ENCODE results near the gene BRD4.

Gene BRD4

GRCh38 chr19:15252398-15253018 is 79.8 kb downstream of the BRD4 start:
- Mint-ChIP-seq H3K36me3 (peaks cover 46 to 61% of the 10 kb centered on the region in 2 donors), H3K27me3 (no peaks in the 10 kb centered on the region)

GRCh38 chr19:15251749-15252397 is 80.5 kb downstream of the BRD4 start:
- ATAC-seq (replicated peaks): no peak
- no peak overlapping the region for H3K4me3 Mint-ChIP-seq
- no peaks in the 10 kb centered on the region for H3K27me3 Mint-ChIP-seq
- peaks cover 31 to 49% of the 10 kb centered on the region in 2 donors for H3K4me1 Mint-ChIP-seq
- H3K36me3 Mint-ChIP-seq: peaks cover 45 to 55% of the 10 kb centered on the region in 2 donors
- H3K9me3 Mint-ChIP-seq: no peaks in the 10 kb centered on the region
- no peak for DNase-seq
- H3K27ac Mint-ChIP-seq: peak overlapping the region; percentile 42

More at GRCh38 chr19:15252398-15253018, 79.8 kb downstream of the BRD4 start:
- Mint-ChIP-seq H3K4me3 (no peak overlapping the region), H3K9me3 (no peaks in the 10 kb centered on the region), H3K4me1 (peaks cover 31 to 55% of the 10 kb centered on the region in 2 donors), H3K27ac (no peak overlapping the region)
- DNase-seq: no peak
- ATAC-seq (replicated peaks): no peak

GRCh38 chr19:15251010-15251748 is 81.2 kb downstream of the BRD4 start:
- no peaks in the 10 kb centered on the region for H3K9me3 Mint-ChIP-seq
- peaks cover 31 to 43% of the 10 kb centered on the region in 2 donors for H3K4me1 Mint-ChIP-seq
- peak overlapping the region; percentile 42 for H3K27ac Mint-ChIP-seq
- H3K27me3 Mint-ChIP-seq: no peaks in the 10 kb centered on the region
- H3K36me3 Mint-ChIP-seq: peaks cover 46 to 56% of the 10 kb centered on the region in 2 donors
- ATAC-seq (replicated peaks) (no peak), DNase-seq (no peak)
- H3K4me3 Mint-ChIP-seq: no peak overlapping the region

GRCh38 chr19:15250640-15250993 is 81.7 kb downstream of the BRD4 start:
- Mint-ChIP-seq H3K36me3 (peaks cover 49 to 56% of the 10 kb centered on the region in 2 donors), H3K27ac (no peak overlapping the region), H3K4me1 (peaks cover 30 to 38% of the 10 kb centered on the region in 2 donors), H3K4me3 (no peak overlapping the region), H3K9me3 (no peaks in the 10 kb centered on the region), H3K27me3 (no peaks in the 10 kb centered on the region)
- ATAC-seq (replicated peaks) (no peak), DNase-seq (no peak)

GRCh38 chr19:15249972-15250639 is 82.2 kb downstream of the BRD4 start:
- no peak for ATAC-seq (replicated peaks)
- Mint-ChIP-seq H3K27ac (no peak overlapping the region), H3K4me1 (peaks cover 27 to 36% of the 10 kb centered on the region in 2 donors), H3K36me3 (peaks cover 47 to 57% of the 10 kb centered on the region in 2 donors), H3K4me3 (no peak overlapping the region), H3K27me3 (no peaks in the 10 kb centered on the region), H3K9me3 (no peaks in the 10 kb centered on the region)
- no peak for DNase-seq

- DNase-seq: no peak
- Mint-ChIP-seq H3K36me3 (peaks cover 41 to 63% of the 10 kb centered on the region in 2 donors), H3K4me3 (no peak overlapping the region), H3K27me3 (no peaks in the 10 kb centered on the region), H3K4me1 (peaks cover 26 to 30% of the 10 kb centered on the region in 2 donors), H3K27ac (no peak overlapping the region), H3K9me3 (no peaks in the 10 kb centered on the region)
- no peak for ATAC-seq (replicated peaks)
Observed at GRCh38 chr19:15249528-15249874, 82.8 kb downstream of the BRD4 start.

- Mint-ChIP-seq H3K4me1 (peaks cover 20 to 24% of the 10 kb centered on the region in 2 donors), H3K36me3 (peaks cover 37 to 61% of the 10 kb centered on the region in 2 donors), H3K27me3 (no peaks in the 10 kb centered on the region), H3K4me3 (no peak overlapping the region), H3K27ac (peak overlapping the region; percentile 42), H3K9me3 (no peaks in the 10 kb centered on the region)
- DNase-seq: no peak
- ATAC-seq (replicated peaks): peak in 1 of 2 donors; percentile 28
Observed at GRCh38 chr19:15248648-15249527, 83.5 kb downstream of the BRD4 start.

GRCh38 chr19:15248106-15248505 is 84.2 kb downstream of the BRD4 start:
- H3K27ac Mint-ChIP-seq: peak overlapping the region; percentile 56
- peaks cover 12 to 16% of the 10 kb centered on the region in 2 donors for H3K4me1 Mint-ChIP-seq
- H3K36me3 Mint-ChIP-seq: peaks cover 35 to 60% of the 10 kb centered on the region in 2 donors
- DNase-seq: no peak
- H3K4me3 Mint-ChIP-seq: no peak overlapping the region
- no peaks in the 10 kb centered on the region for H3K27me3 Mint-ChIP-seq
- H3K9me3 Mint-ChIP-seq: no peaks in the 10 kb centered on the region
- no peak for ATAC-seq (replicated peaks)

GRCh38 chr19:15247107-15248014 is 85.0 kb downstream of the BRD4 start:
- DNase-seq (no peak), ATAC-seq (replicated peaks) (no peak)
- Mint-ChIP-seq H3K27me3 (no peaks in the 10 kb centered on the region), H3K4me3 (no peak overlapping the region), H3K9me3 (no peaks in the 10 kb centered on the region), H3K36me3 (peaks cover 32 to 57% of the 10 kb centered on the region in 2 donors), H3K4me1 (peaks cover 10 to 11% of the 10 kb centered on the region in 2 donors), H3K27ac (peak overlapping the region; percentile 59)

- H3K4me3 Mint-ChIP-seq: no peak overlapping the region
- H3K27ac Mint-ChIP-seq: peak overlapping the region; percentile 10
- no peak for ATAC-seq (replicated peaks)
- no peaks in the 10 kb centered on the region for H3K9me3 Mint-ChIP-seq
- peaks cover 0 to 10% of the 10 kb centered on the region in 2 donors for H3K4me1 Mint-ChIP-seq
- no peaks in the 10 kb centered on the region for H3K27me3 Mint-ChIP-seq
- H3K36me3 Mint-ChIP-seq: peaks cover 28 to 55% of the 10 kb centered on the region in 2 donors
- no peak for DNase-seq
Observed at GRCh38 chr19:15246198-15246481, 86.2 kb downstream of the BRD4 start.

GRCh38 chr19:15245370-15246197 is 86.8 kb downstream of the BRD4 start:
- no peaks in the 10 kb centered on the region for H3K9me3 Mint-ChIP-seq
- H3K27ac Mint-ChIP-seq: peak overlapping the region; percentile 86
- peaks cover 33 to 55% of the 10 kb centered on the region in 2 donors for H3K36me3 Mint-ChIP-seq

GRCh38 chr19:15244808-15245207 is 87.5 kb downstream of the BRD4 start:
- H3K4me1 Mint-ChIP-seq: peaks cover 0 to 10% of the 10 kb centered on the region in 2 donors
- no peaks in the 10 kb centered on the region for H3K27me3 Mint-ChIP-seq
- H3K27ac Mint-ChIP-seq: peak overlapping the region; percentile 86
- no peak for DNase-seq
- no peak for ATAC-seq (replicated peaks)
- peaks cover 34 to 57% of the 10 kb centered on the region in 2 donors for H3K36me3 Mint-ChIP-seq
- no peak overlapping the region for H3K4me3 Mint-ChIP-seq
- H3K9me3 Mint-ChIP-seq: no peaks in the 10 kb centered on the region

More at GRCh38 chr19:15245370-15246197, 86.8 kb downstream of the BRD4 start:
- Mint-ChIP-seq H3K4me1 (peaks cover 0 to 10% of the 10 kb centered on the region in 2 donors), H3K27me3 (no peaks in the 10 kb centered on the region), H3K4me3 (no peak overlapping the region)
- ATAC-seq (replicated peaks) (no peak), DNase-seq (no peak)
